ENCODE measurements around the gene PAXX. TPM values are rescaled to one million over a fixed set of nuclear protein-coding genes. Genes with fewer than 3 reads are reported as not detected.

The PAXX gene
- total RNA-seq, 1 experiment from 2014 or later: 44.1 TPM

DNA sequence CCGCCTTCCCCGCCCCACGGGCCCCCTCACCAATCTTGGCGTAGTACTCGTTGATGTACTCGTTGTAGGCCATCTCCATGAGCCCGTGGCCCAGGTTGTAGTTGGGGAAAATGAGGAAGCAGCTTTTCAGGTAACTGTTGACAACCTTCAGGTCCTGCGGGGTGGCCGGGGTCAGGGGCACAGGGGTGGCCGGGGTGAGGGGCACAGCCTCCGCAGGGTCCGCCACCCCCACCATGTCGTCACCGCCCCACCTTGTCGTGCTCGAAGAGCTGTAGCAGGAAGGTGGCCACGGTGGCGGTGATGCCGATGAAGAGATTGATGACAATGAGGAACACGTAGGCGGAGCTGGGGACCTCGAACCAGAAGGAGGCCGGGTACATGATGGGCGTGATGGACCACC is 18.9 kb downstream of the PAXX start (continued):
- TF ChIP-seq, protein P1, sequence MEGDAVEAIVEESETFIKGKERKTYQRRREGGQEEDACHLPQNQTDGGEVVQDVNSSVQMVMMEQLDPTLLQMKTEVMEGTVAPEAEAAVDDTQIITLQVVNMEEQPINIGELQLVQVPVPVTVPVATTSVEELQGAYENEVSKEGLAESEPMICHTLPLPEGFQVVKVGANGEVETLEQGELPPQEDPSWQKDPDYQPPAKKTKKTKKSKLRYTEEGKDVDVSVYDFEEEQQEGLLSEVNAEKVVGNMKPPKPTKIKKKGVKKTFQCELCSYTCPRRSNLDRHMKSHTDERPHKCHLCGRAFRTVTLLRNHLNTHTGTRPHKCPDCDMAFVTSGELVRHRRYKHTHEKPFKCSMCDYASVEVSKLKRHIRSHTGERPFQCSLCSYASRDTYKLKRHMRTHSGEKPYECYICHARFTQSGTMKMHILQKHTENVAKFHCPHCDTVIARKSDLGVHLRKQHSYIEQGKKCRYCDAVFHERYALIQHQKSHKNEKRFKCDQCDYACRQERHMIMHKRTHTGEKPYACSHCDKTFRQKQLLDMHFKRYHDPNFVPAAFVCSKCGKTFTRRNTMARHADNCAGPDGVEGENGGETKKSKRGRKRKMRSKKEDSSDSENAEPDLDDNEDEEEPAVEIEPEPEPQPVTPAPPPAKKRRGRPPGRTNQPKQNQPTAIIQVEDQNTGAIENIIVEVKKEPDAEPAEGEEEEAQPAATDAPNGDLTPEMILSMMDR (IDR thresholded peaks at IDR 0.05): no peak

DNA sequence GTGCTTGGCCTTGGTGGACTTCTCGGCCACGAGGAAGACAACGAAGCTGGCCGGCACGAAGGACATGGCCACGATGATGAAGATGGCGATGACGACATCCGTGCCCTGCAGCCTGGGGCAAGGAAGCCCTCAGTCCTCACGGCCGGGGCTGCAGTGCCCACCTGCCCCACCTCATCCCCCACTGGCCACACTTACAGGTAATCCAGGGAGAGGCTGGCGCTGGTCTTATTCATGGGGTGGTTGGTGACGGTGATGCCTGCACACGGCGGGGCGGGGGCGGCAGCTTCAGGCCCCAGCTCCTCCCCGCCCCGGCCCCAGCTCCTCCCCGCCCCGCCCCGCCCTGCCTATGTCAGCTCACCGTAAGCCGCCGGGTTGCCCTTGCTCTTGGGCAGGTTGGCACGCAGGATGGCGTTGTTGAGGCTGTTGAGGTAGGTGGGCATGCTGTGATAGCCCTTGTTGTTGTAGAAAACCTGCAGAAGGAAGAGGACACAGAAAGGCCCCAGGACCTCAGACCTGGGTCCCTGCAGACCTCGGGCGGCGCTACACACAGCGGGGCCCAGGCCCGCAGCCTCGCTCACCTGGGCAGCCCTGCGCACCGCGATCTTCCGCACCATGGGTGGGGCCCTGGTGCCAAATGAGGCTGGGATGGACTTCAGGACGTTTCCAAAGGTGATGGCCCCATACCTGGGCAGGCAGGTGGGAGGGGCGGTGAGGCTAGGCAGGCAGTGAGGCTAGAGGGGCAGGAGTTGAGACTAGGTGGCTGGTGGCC is 19.9 kb downstream of the PAXX start:
- H3K36me3 Mint-ChIP-seq: peaks cover 8% of the 10 kb centered on the region
- ATAC-seq (no peak), DNase-seq (ENCODE audit: low spot score) (no peak)
- H3K27ac Mint-ChIP-seq: no peak overlapping the region
- POLR2A ChIA-PET: interaction anchor here (0.6 kb wide), 1 partner anchor 360 kb away, joined by 3 read pairs; no protein-coding TSS in a partner anchor
- no peaks in the 10 kb centered on the region for H3K9me3 Mint-ChIP-seq
- no peaks in the 10 kb centered on the region for H3K27me3 Mint-ChIP-seq (ENCODE audit: low read depth)
- H3K4me1 Mint-ChIP-seq: no peaks in the 10 kb centered on the region
- TF ChIP-seq NFYB (CRISPR knock-in tag; conservative IDR thresholded peaks at IDR 0.05; ENCODE audit: low read depth): no peak
- TF ChIP-seq, protein P2, sequence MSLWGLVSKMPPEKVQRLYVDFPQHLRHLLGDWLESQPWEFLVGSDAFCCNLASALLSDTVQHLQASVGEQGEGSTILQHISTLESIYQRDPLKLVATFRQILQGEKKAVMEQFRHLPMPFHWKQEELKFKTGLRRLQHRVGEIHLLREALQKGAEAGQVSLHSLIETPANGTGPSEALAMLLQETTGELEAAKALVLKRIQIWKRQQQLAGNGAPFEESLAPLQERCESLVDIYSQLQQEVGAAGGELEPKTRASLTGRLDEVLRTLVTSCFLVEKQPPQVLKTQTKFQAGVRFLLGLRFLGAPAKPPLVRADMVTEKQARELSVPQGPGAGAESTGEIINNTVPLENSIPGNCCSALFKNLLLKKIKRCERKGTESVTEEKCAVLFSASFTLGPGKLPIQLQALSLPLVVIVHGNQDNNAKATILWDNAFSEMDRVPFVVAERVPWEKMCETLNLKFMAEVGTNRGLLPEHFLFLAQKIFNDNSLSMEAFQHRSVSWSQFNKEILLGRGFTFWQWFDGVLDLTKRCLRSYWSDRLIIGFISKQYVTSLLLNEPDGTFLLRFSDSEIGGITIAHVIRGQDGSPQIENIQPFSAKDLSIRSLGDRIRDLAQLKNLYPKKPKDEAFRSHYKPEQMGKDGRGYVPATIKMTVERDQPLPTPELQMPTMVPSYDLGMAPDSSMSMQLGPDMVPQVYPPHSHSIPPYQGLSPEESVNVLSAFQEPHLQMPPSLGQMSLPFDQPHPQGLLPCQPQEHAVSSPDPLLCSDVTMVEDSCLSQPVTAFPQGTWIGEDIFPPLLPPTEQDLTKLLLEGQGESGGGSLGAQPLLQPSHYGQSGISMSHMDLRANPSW (CRISPR knock-in tag; conservative IDR thresholded peaks at IDR 0.05; ENCODE audit: low read depth): no peak
- TF ChIP-seq, protein P3, sequence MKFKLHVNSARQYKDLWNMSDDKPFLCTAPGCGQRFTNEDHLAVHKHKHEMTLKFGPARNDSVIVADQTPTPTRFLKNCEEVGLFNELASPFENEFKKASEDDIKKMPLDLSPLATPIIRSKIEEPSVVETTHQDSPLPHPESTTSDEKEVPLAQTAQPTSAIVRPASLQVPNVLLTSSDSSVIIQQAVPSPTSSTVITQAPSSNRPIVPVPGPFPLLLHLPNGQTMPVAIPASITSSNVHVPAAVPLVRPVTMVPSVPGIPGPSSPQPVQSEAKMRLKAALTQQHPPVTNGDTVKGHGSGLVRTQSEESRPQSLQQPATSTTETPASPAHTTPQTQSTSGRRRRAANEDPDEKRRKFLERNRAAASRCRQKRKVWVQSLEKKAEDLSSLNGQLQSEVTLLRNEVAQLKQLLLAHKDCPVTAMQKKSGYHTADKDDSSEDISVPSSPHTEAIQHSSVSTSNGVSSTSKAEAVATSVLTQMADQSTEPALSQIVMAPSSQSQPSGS (CRISPR knock-in tag; IDR thresholded peaks at IDR 0.05; ENCODE audit: borderline replicate concordance, low read depth): no peak
- TF ChIP-seq ZNF232 (CRISPR knock-in tag; IDR thresholded peaks at IDR 0.05): no peak
- TF ChIP-seq EMX1 (CRISPR knock-in tag; IDR thresholded peaks at IDR 0.05): no peak
- no peak for TF ChIP-seq TEAD4 (CRISPR knock-in tag; IDR thresholded peaks at IDR 0.05)
- no peak overlapping the region for H3K4me3 Mint-ChIP-seq
- CTCF ChIA-PET: interaction anchor here (0.5 to 3.3 kb wide), 5 partner anchors 15 to 34 kb away, joined by 3 to 14 read pairs (median 7); partner anchors contain the start of genes ABCA2 and CLIC3

DNA sequence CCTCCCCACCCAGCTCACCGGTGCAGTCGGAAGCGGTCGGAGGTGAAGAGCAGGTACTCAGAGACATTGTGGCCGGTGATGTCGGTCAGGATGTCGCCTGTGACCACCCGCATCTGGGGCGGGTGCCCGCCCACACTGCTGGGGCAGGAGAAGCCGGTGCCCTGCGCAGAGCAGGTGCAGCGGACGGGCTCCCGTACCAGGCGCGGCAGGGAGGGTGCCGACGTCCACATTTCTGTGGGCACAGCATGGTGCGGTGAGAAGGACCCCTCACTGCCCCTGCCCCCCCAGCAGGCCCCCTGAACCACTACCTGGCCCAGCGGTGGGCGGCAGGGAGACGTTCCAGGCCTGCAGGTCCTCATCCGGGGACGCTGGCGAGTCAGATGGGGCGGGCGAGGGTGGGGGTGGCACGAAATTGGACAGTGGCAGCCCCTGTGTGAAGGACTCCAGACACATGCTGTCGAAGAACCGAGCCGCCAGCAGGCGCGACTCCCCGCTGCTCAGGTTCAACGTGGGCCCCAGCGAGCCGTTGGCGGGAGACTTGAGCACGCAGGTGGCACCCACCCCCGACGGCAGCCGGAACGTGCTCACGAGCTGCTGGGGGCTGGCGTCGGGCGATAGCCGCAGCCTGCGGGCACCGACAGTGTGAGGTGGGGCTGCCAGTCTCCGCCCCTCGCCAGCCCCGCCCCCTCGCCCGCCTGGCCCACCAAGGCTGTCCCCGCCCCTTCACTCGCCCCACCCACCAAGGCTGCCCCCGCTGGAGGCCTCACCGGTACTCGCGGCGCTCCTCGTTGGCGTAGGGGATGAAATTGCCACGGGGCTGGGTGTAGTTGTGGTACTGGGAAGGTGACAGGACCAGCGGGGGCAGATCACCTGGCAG is 20.7 kb downstream of the PAXX start:
- CTCF ChIA-PET: interaction anchor here (0.5 to 3.3 kb wide), 3 partner anchors 22 to 120 kb away, joined by 3 to 14 read pairs (median 4); no protein-coding TSS in a partner anchor
- no peak overlapping the region for H3K27ac Mint-ChIP-seq
- no peak overlapping the region for H3K4me3 Mint-ChIP-seq
- no peak for TF ChIP-seq JAZF1 (CRISPR knock-in tag; IDR thresholded peaks at IDR 0.05)
- no peak for TF ChIP-seq ZNF423 (CRISPR knock-in tag; IDR thresholded peaks at IDR 0.05)
- TF ChIP-seq TCF7 (CRISPR knock-in tag; IDR thresholded peaks at IDR 0.05; ENCODE audit: low read depth): no peak
- no peak for TF ChIP-seq MYBL2 (CRISPR knock-in tag; IDR thresholded peaks at IDR 0.05)
- TF ChIP-seq ELF4 (CRISPR knock-in tag; IDR thresholded peaks at IDR 0.05; ENCODE audit: low read depth): no peak
- TF ChIP-seq GRHL2 (CRISPR knock-in tag; IDR thresholded peaks at IDR 0.05; ENCODE audit: insufficient replicate concordance, severe bottlenecking): no peak
- H3K9me3 Mint-ChIP-seq: no peaks in the 10 kb centered on the region
- DNase-seq (ENCODE audit: low spot score): peak; percentile 70
- no peaks in the 10 kb centered on the region for H3K27me3 Mint-ChIP-seq (ENCODE audit: low read depth)
- peak; percentile 65 for ATAC-seq
- peaks cover 9% of the 10 kb centered on the region for H3K36me3 Mint-ChIP-seq
- H3K4me1 Mint-ChIP-seq: no peaks in the 10 kb centered on the region
- POLR2A ChIA-PET: interaction anchor here (0.6 kb wide), 1 partner anchor 361 kb away, joined by 3 read pairs; no protein-coding TSS in a partner anchor

Measured in WTC11 (cell line).